Suppressor macrophage (primary cell): Measurements from ENCODE around the gene MMRN1.

Experiments used
- DNase-seq, 4 experiments: peaks; one replicate each; pipeline ENCODE4 v3.0.0-alpha.2; 2020 to 2022
- total RNA-seq, 17 experiments: gene quantifications; one replicate each; lab custom pipeline; 2026; ENCODE audit warnings: mixed read lengths in 6 of 17, inconsistent platforms in 3 of 17; lab: John Stamatoyannopoulos, UW

Gene MMRN1, protein sequence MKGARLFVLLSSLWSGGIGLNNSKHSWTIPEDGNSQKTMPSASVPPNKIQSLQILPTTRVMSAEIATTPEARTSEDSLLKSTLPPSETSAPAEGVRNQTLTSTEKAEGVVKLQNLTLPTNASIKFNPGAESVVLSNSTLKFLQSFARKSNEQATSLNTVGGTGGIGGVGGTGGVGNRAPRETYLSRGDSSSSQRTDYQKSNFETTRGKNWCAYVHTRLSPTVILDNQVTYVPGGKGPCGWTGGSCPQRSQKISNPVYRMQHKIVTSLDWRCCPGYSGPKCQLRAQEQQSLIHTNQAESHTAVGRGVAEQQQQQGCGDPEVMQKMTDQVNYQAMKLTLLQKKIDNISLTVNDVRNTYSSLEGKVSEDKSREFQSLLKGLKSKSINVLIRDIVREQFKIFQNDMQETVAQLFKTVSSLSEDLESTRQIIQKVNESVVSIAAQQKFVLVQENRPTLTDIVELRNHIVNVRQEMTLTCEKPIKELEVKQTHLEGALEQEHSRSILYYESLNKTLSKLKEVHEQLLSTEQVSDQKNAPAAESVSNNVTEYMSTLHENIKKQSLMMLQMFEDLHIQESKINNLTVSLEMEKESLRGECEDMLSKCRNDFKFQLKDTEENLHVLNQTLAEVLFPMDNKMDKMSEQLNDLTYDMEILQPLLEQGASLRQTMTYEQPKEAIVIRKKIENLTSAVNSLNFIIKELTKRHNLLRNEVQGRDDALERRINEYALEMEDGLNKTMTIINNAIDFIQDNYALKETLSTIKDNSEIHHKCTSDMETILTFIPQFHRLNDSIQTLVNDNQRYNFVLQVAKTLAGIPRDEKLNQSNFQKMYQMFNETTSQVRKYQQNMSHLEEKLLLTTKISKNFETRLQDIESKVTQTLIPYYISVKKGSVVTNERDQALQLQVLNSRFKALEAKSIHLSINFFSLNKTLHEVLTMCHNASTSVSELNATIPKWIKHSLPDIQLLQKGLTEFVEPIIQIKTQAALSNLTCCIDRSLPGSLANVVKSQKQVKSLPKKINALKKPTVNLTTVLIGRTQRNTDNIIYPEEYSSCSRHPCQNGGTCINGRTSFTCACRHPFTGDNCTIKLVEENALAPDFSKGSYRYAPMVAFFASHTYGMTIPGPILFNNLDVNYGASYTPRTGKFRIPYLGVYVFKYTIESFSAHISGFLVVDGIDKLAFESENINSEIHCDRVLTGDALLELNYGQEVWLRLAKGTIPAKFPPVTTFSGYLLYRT
- total RNA-seq = 0 to 2.6 (median 0) reads per million in 17 experiments

- DNase-seq = peak; percentile 55 to 79 (median 78)
Observed at GRCh38 chr4:89894649-89895550, at the start of gene MMRN1. TSS of gene MMRN1 (plus strand) at chr4:89894854. CDS start at chr4:89894972, 118 bp downstream.

- no peak for DNase-seq
Observed at GRCh38 chr4:89847571-89848325, 46.9 kb upstream of the MMRN1 start.

GRCh38 chr4:89855236-89855635 is 39.4 kb upstream of the MMRN1 start:
- peak in 2 of 4 experiments; percentile 6 to 9 for DNase-seq

DNA sequence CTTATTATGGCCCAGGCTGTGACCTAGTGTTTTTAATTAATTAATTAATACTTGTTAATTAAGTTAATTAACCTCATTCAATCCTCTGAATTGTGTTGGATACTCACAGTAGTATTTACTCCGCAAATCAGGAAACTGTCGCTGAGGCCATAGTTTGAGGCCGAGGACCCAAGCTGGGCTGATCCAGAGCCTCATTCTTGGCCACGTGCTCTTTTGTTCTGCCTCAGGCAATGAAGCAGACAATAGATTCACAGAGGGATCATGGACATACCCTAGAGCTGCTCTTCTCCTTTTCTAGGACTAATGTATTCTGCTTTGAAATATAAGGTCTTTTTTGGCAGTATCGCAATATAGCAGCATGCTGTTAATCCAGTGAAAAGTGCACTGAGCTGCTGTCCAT is 33.7 kb upstream of the MMRN1 start:
- no peak for DNase-seq

DNA sequence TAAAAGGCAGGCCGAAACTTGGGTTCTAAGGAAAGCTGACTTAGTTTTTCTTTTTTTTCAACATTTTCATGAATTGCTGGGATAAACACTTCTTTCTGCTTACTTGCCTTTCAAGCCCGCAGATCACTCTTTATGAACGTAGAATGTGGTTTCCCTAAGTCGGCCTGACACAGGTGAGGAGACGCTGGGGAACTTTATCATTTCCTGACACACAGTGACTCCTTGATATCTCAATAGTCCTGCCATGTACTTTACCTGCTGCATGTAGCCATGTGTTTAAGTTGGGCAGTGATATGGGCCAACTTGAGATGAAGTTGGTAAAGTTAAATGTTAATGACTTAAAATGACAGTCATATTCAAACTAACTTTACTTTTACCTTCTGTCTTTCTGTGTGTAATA is 31.1 kb upstream of the MMRN1 start:
- DNase-seq = no peak

DNA sequence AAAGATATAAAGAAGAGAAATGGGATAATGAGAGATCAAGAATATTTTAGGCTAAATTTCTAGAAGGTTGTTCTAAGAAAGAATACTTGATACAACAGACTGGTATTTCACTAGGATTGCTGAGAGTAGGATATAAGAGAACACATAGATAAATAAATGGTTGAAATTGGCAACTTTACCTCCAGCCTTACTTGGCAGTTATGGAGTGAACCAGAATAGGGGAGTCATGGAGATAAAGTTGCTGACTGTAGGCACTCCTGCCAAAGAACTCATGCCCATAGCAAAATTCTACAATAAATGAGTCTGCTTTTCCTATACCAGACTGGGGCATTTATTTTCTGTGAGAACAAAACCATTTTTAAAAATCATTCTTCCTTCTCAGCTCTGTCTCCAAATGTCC is 26.4 kb upstream of the MMRN1 start:
- no peak for DNase-seq

DNA sequence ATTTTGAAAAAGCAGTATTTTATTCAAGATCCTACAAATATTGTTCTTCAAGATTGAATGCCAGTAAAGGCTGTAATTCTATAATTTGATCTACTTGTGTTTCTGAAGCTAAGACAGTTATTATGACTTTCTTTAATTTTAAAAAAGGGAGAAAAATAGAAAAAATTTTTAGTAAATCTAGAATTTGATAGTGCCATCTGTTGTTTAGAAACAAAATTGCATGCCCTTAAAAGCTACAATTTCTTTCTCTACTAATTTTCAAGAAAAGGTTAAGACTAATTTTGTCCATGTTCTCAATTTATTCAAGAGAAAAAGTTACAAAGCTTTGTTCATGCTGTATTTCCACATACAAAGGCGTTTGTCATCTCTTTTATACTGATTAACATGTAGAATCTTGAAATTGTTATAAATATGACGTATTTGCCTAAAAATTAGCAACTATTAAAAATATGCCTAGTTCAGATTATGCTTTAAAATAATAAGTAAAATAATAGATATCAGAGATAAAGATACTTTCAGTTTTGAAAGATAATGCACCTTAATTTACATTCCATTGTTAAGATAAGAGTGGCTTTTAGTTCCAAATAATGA is 25.6 kb upstream of the MMRN1 start:
- DNase-seq = peak in 2 of 4 experiments; percentile 20 to 46

DNA sequence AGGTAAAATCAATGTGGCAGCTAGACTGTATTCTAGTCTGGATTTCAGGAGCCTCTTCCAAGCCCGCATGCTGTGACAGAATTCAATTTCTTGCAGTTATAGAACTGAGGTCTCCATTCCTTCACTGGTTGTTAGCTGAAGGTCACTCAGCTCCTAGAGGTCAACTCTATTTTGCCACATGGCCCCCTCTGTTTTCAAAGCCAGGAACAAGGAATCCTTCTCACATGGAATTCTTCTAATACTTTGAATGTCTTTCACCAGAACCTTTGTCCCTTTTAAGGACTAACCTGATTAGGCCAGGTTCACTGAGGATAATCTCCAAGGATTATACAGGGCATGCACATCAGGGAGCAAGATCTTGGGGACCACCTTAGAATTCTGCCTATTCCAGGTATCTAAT is 23.4 kb upstream of the MMRN1 start:
- DNase-seq = no peak

- DNase-seq = no peak
Observed at GRCh38 chr4:89876548-89876947, 18.1 kb upstream of the MMRN1 start.

- DNase-seq = peak in 3 of 4 experiments; percentile 5 to 42 (median 41)
Observed at GRCh38 chr4:89878611-89879010, 16.0 kb upstream of the MMRN1 start.

DNA sequence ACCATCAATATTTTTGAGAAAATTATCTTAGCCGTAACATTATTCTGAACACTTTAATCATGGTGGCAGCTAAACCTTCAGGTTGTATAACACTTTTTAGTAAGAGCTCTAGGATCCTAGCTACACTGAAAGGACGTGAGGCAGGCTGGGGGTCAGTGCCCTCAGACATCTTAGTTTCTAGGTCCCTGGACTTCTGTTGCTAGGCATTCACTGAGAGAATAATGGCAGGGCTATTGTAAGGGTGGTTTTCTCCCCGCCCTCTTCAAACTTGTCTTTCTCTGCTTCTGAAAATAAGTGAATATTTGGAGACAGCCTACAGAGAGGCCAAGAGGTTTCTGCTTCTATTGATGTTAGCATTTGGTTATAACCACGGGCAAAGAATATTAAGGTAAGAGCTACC is 15.4 kb upstream of the MMRN1 start:
- DNase-seq = no peak

DNA sequence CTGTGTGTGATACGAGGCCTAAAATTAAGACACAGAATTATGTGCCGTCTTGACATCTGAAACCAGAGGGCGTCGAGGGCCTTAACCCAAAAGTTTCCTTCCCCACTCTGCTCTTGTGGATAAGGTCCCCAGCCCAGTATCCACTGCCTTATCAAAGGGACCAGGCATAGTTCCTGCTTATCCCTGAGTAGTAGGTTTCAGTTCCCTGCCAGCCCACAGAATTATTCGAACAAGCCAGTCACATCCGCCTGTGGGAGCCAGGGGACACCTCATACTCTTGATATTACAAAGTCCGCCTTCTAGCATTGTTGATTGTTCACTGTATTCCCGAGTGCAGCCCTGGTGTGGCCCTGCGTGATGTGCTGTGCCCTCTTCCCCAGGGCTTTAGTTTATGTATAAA is 5.4 kb upstream of the MMRN1 start:
- peak; percentile 69 to 82 (median 74) for DNase-seq

GRCh38 chr4:89897867-89898266 is 3.2 kb downstream of the MMRN1 start:
- no peak for DNase-seq

- DNase-seq = no peak
Observed at GRCh38 chr4:89898304-89898716, 3.7 kb downstream of the MMRN1 start.

DNA sequence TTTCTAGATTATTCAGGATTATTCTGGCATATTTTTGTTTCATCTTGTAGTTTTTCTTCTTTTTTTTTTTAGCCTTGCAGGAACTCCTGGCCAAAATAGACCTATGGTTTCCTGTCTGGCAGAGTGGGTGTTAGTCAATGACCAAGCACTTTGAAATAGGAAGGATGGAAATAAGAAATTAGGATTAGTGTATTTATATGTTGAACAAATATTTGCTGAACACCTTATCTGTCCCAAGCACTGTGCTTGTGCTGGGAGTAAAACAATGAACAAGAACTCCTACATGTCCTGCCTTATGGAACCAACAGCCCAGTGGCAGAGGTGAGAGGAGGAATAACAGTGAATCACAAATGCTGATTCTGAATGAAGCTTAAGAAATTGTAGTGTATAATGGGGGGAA is 4.5 kb downstream of the MMRN1 start:
- DNase-seq = peak in 1 of 4 experiments; percentile 3

- no peak for DNase-seq
Observed at GRCh38 chr4:89899854-89900253, 5.2 kb downstream of the MMRN1 start.

GRCh38 chr4:89901808-89902431 is 7.3 kb downstream of the MMRN1 start:
- DNase-seq = peak; percentile 70 to 84 (median 76)

GRCh38 chr4:89904524-89904923 is 9.9 kb downstream of the MMRN1 start:
- no peak for DNase-seq

DNA sequence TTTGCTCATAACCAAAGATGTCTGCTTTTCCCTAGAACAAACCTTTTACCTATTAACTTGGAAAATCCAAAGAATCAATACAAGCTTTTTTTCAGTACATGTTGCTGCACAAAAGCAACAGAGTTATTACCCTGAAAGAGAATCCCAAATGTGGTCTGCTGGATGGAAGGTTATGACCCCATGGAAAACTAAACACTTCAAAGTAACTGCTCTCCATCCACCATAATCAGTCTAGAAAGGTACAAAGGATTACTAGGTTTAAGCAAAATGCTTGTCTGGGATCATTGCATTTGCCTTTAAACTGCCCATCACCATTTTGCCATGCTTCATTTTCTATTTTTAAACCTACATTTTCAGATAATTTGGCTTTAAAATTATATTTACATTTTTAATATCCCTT is 11.7 kb downstream of the MMRN1 start:
- DNase-seq = no peak
